HepG2 (cell line): ENCODE measurements around the gene FSD1. TPM values are rescaled to one million over a fixed set of nuclear protein-coding genes. Genes with fewer than 3 reads are reported as not detected.
A peak's percentile ranks its signal among the peaks of the same experiment; 100 is the strongest.

Experiments used
- CBX1 ChIP-seq: IDR thresholded peaks from one replicate; pipeline ENCODE4 v1.6.1; 2016; ENCODE audit warnings: antibody characterized with exemption, low read depth
- CEBPG ChIP-seq: IDR thresholded peaks from 2 replicates; pipeline ENCODE4 v1.6.1; 2016
- DNMT1 ChIP-seq: sonication (generic); formaldehyde crosslinking; IDR thresholded peaks from 2 replicates; pipeline ENCODE4 v1.5.1; 2020; ENCODE audit warnings: mild to moderate bottlenecking, missing genetic modification reagents
- E2F5 ChIP-seq: sonication (generic); formaldehyde crosslinking; conservative IDR thresholded peaks from 2 replicates; pipeline ENCODE4 v1.4.0; 2020; ENCODE audit warnings: missing genetic modification reagents
- ERF ChIP-seq: IDR thresholded peaks from 2 replicates; pipeline ENCODE4 v1.6.1; 2018; ENCODE audit warnings: missing biosample characterization, missing genetic modification reagents
- FOXM1 ChIP-seq: sonication (generic); formaldehyde crosslinking; IDR thresholded peaks from 2 replicates; pipeline ENCODE4 v1.5.0; 2020; ENCODE audit warnings: missing genetic modification reagents
- GZF1 ChIP-seq: sonication (generic); formaldehyde crosslinking; IDR thresholded peaks from 2 replicates; pipeline ENCODE4 v1.5.1; 2020; ENCODE audit warnings: mild to moderate bottlenecking, missing genetic modification reagents
- HMG20A ChIP-seq: IDR thresholded peaks from 2 replicates; pipeline ENCODE4 v1.6.1; 2016; ENCODE audit warnings: borderline replicate concordance
- HNRNPH1 ChIP-seq: fragments of 200-400 bp; formaldehyde crosslinking; optimal IDR thresholded peaks from 2 replicates; pipeline ENCODE3; 2017; ENCODE audit warnings: mild to moderate bottlenecking, low read depth, low read length
- HOXA5 ChIP-seq: sonication (generic); formaldehyde crosslinking; IDR thresholded peaks from 2 replicates; pipeline ENCODE4 v1.4.0; 2020; ENCODE audit warnings: missing genetic modification reagents
- JUNB ChIP-seq: sonication (generic); formaldehyde crosslinking; IDR thresholded peaks from 2 replicates; pipeline ENCODE4 v1.8.0; 2022; ENCODE audit warnings: missing genetic modification reagents, mild to moderate bottlenecking, borderline replicate concordance
- KLF9 ChIP-seq: IDR thresholded peaks from 2 replicates; pipeline ENCODE4 v1.6.1; 2016; ENCODE audit warnings: low read depth
- MIXL1 ChIP-seq: IDR thresholded peaks from 2 replicates; pipeline ENCODE4 v1.6.1; 2016
- MLLT10 ChIP-seq: sonication (generic); formaldehyde crosslinking; IDR thresholded peaks from 2 replicates; pipeline ENCODE4 v1.4.0; 2020; ENCODE audit warnings: missing genetic modification reagents
- ONECUT2 ChIP-seq: sonication (generic); formaldehyde crosslinking; IDR thresholded peaks from 2 replicates; pipeline ENCODE4 v1.4.0; 2020; ENCODE audit warnings: missing genetic modification reagents
- PATZ1 ChIP-seq: sonication (generic); formaldehyde crosslinking; IDR thresholded peaks from 2 replicates; pipeline ENCODE4 v1.4.0; 2020; ENCODE audit warnings: missing genetic modification reagents
- PRMT3 ChIP-seq: sonication (generic); formaldehyde crosslinking; IDR thresholded peaks from 2 replicates; pipeline ENCODE4 v1.8.1; 2022; ENCODE audit warnings: low read depth, mild to moderate bottlenecking, moderate library complexity, missing genetic modification reagents, borderline replicate concordance
- STAT5B ChIP-seq: sonication (generic); formaldehyde crosslinking; IDR thresholded peaks from 2 replicates; pipeline ENCODE4 v1.4.0; 2020; ENCODE audit warnings: missing genetic modification reagents
- TCF12 ChIP-seq, 2 experiments: fragments of 450-650 bp in 1 of 2; sonication (generic) in 1 of 2; formaldehyde crosslinking in 1 of 2; IDR thresholded peaks; 2 replicates each; pipeline versions ENCODE4 v1.6.1 to v1.8.0; 2017 to 2022; ENCODE audit warnings: antibody characterized with exemption in 1 of 2, mild to moderate bottlenecking in 1 of 2, missing genetic modification reagents in 1 of 2, moderate library complexity in 1 of 2
- TEAD2 ChIP-seq: sonication (generic); formaldehyde crosslinking; IDR thresholded peaks from 2 replicates; pipeline ENCODE4 v1.9.0; 2021; ENCODE audit warnings: missing genetic modification reagents
- ZBTB21 ChIP-seq: sonication (generic); formaldehyde crosslinking; IDR thresholded peaks from 2 replicates; pipeline ENCODE4 v1.4.0; 2020; ENCODE audit warnings: missing genetic modification reagents
- ZKSCAN1 ChIP-seq: fragments of 150-350 bp; IDR thresholded peaks from 2 replicates; pipeline ENCODE4 v1.6.1; 2014; ENCODE audit warnings: low read length
- ZNF101 ChIP-seq: sonication (generic); formaldehyde crosslinking; IDR thresholded peaks from 2 replicates; pipeline ENCODE4 v1.4.0; 2020; ENCODE audit warnings: mild to moderate bottlenecking, low read depth, missing genetic modification reagents, borderline replicate concordance
- ZNF333 ChIP-seq: sonication (generic); formaldehyde crosslinking; IDR thresholded peaks from 2 replicates; pipeline ENCODE4 v1.4.0; 2020; ENCODE audit warnings: mild to moderate bottlenecking, missing genetic modification reagents, borderline replicate concordance
- ZNF644 ChIP-seq: IDR thresholded peaks from 2 replicates; pipeline ENCODE4 v1.6.1; 2016; ENCODE audit warnings: low read depth
- ZSCAN30 ChIP-seq: sonication (generic); formaldehyde crosslinking; IDR thresholded peaks from 2 replicates; pipeline ENCODE4 v1.5.0; 2020; ENCODE audit warnings: mild to moderate bottlenecking, missing genetic modification reagents
- polyA plus RNA-seq, 8 experiments: library from polyadenylated mRNA; depleted of rRNA in 3 of 8; stranded (reverse) in 7 of 8; unstranded in 1 of 8; fragments of >200 nt; fragmentation: Illumina TruSeq in 4 of 8; extraction: Trizol in 4 of 8; gene quantifications; 2 replicates each; pipeline versions ENCODE4 v1.2.1 to v1.2.3, GENCODE V29; 2011 to 2016; ENCODE audit warnings: low read depth in 4 of 8, missing spikeins in 1 of 8, mixed read lengths in 1 of 8; ENCODE audit not compliant: insufficient read depth in 1 of 8
- total RNA-seq, 5 experiments: library from RNA; depleted of rRNA; stranded (reverse); fragments of >200 nt; fragmentation: Illumina TruSeq; extraction: Trizol; gene quantifications; 2 replicates each; pipeline ENCODE4 v1.2.3, GENCODE V29; 2016; ENCODE audit warnings: low read depth in 1 of 5

FSD1 gene
- total and polyA plus RNA-seq, 2 of the 13 experiments (the other 11 are each of a cell fraction or from before 2014, with no cell fraction given): 0.29 to 0.66 TPM

GRCh38 chr19:4342615-4343369 is 38.4 kb downstream of the FSD1 start (continued):
- TF ChIP-seq E2F5 (no peak), ZNF101 (no peak), MLLT10 (CRISPR knock-in tag) (no peak), ZNF644 (CRISPR knock-in tag) (no peak), STAT5B (CRISPR knock-in tag) (no peak), PATZ1 (CRISPR knock-in tag) (no peak; the same call in 1 of the 2 replicates), ZKSCAN1 (no peak), JUNB (CRISPR knock-in tag) (no peak), ERF (no peak; the same call in 1 of the 2 replicates), MIXL1 (CRISPR knock-in tag) (peak; percentile 66; the same call in 1 of the 2 replicates), FOXM1 (CRISPR knock-in tag) (no peak), HMG20A (no peak), HNRNPH1 (no peak), KLF9 (peak; percentile 75; the same call in 1 of the 2 replicates), PRMT3 (CRISPR knock-in tag) (no peak), CEBPG (peak; percentile 54), ONECUT2 (CRISPR knock-in tag) (peak; percentile 80), ZNF333 (CRISPR knock-in tag) (no peak), HOXA5 (CRISPR knock-in tag) (no peak; the same call in 1 of the 2 replicates), TEAD2 (CRISPR knock-in tag) (no peak), CBX1 (no peak), ZSCAN30 (CRISPR knock-in tag) (no peak; the same call in 1 of the 2 replicates), ZBTB21 (CRISPR knock-in tag) (no peak), GZF1 (CRISPR knock-in tag) (no peak), DNMT1 (CRISPR knock-in tag) (no peak), TCF12 (IDR thresholded peaks at IDR 0.05) (no peak), TCF12 (CRISPR knock-in tag; IDR thresholded peaks at IDR 0.05) (no peak; the same call in 1 of the 2 replicates)
